Tibial nerve (tissue), 3 donors: ENCODE results near the gene RIMKLB.

ENCODE experiments used
- CTCF ChIP-seq, 5 experiments: fragments of 200-600 bp in 3 of 5; fragments of 450-650 bp in 2 of 5; sonication (generic) in 3 of 5; IDR thresholded peaks; one replicate each; pipeline ENCODE4 v1.5.1; 2016 to 2019; ENCODE audit warnings: antibody characterized with exemption in 5 of 5, mild to moderate bottlenecking in 3 of 5, moderate library complexity in 2 of 5
- POLR2A ChIP-seq, 2 donors: fragments of 450-650 bp; IDR thresholded peaks; one replicate each; pipeline ENCODE4 v1.6.1; 2017; ENCODE audit warnings: antibody characterized with exemption in 2 of 2, mild to moderate bottlenecking in 2 of 2, moderate library complexity in 2 of 2

- TF ChIP-seq CTCF (IDR thresholded peaks at IDR 0.05) (no peak), POLR2A (IDR thresholded peaks at IDR 0.05) (no peak)
These were observed 48.3 kb downstream of the RIMKLB start for GRCh38 chr12:8746046-8746445.
